Measurements from ENCODE around the gene NRXN2.

GRCh38 chr11:64658265-64658664 is 64.7 kb downstream of the NRXN2 start:
- TF ChIP-seq POLR2A (IDR thresholded peaks at IDR 0.05; ENCODE audit: low read length): no peak
- no peak for TF ChIP-seq GATA1 (IDR thresholded peaks at IDR 0.05; ENCODE audit: low read depth, low read length)
